HepG2 (cell line): ENCODE results near the gene ZNF454. TPM values are rescaled to one million over a fixed set of nuclear protein-coding genes. Genes with fewer than 3 reads are reported as not detected.

Source experiments
- ATAC-seq: fragments of 200-7000 bp; cut with Tn5 transposase; 3 replicates; pipeline ENCODE4 v1.9.1; 2020; ENCODE audit warnings: mild to moderate bottlenecking, moderate library complexity
- BruUV-seq: library from RNA; stranded (reverse); fragments of 400-500 nt; replicated peaks from 2 replicates; lab custom pipeline; 2021; lab: Mats Ljungman, UMichigan
- CTCF ChIA-PET: fragments of 300-600 bp; formaldehyde crosslinking; extraction: SDS; loops from one replicate; lab custom pipeline; 2021; ENCODE audit warnings: low total read pairs, inconsistent platforms, low intra/inter-chr PET ratio; lab: Yijun Ruan, JAX
- POLR2A ChIA-PET: fragments of 350-600 bp; sonication (Branson Sonifier 250); formaldehyde crosslinking; loops from one replicate; lab custom pipeline; 2020; ENCODE audit warnings: antibody characterized with exemption, inconsistent platforms; lab: Yijun Ruan, JAX
- DNase-seq: peaks from one replicate; pipeline ENCODE4 v3.0.0-alpha.2; 2015; ENCODE audit warnings: low spot score
- FAIRE-seq: peaks from 3 replicates; lab custom pipeline; 2011; peaks lifted over from hg19 to GRCh38; lab: Jason Lieb, UNC
- H2AFZ ChIP-seq: one replicate; pipeline ENCODE4 v1.6.1; 2011; ENCODE audit warnings: low read length, inconsistent platforms
- H3K27ac ChIP-seq: fragments of 300-600 bp; 3 replicates; pipeline ENCODE4 v1.8.0; 2011; ENCODE audit warnings: mixed run types, mild to moderate bottlenecking, mixed read lengths, low read length, inconsistent platforms; ENCODE audit not compliant: insufficient read depth; ENCODE audit errors: extremely low read length
- H3K27me3 ChIP-seq, 2 experiments: fragments of 200-600 bp in 1 of 2; 2 replicates in 1 of 2; 3 replicates in 1 of 2; pipeline versions ENCODE4 v1.6.0 to v1.8.0; 2011; ENCODE audit warnings: low read length in 2 of 2, mild to moderate bottlenecking in 2 of 2, moderate library complexity in 2 of 2, inconsistent platforms in 1 of 2; ENCODE audit not compliant: insufficient read depth in 2 of 2, control insufficient read depth in 1 of 2
- H3K36me3 ChIP-seq, 2 experiments: fragments of 200-600 bp in 1 of 2; replicated peaks in 1 of 2; 2 replicates in 1 of 2; 3 replicates in 1 of 2; pipeline versions ENCODE4 v1.5.1 to v1.8.0; 2011; ENCODE audit warnings: low read length in 2 of 2, inconsistent platforms in 1 of 2; ENCODE audit not compliant: insufficient read depth in 2 of 2, control insufficient read depth in 1 of 2
- H3K4me1 ChIP-seq: 2 replicates; pipeline ENCODE4 v1.5.1; 2012; ENCODE audit warnings: low read length, inconsistent platforms; ENCODE audit not compliant: insufficient read depth
- H3K4me2 ChIP-seq: 2 replicates; pipeline ENCODE4 v1.6.0; 2011; ENCODE audit warnings: low read depth, low read length, inconsistent platforms
- H3K4me3 ChIP-seq, 3 experiments: fragments of 200-600 bp in 1 of 3; sonication (generic), shearing (Covaris generic) in 1 of 3; replicated peaks in 1 of 3; 2 replicates each; pipeline ENCODE4 v1.5.1; 2011 to 2016; ENCODE audit warnings: low read length in 3 of 3, inconsistent platforms in 2 of 3, low read depth in 2 of 3, mild to moderate bottlenecking in 2 of 3, control low read depth in 1 of 3, mixed read lengths in 1 of 3; ENCODE audit not compliant: insufficient read depth in 1 of 3
- H3K79me2 ChIP-seq: one replicate; pipeline ENCODE4 v1.6.1; 2011; ENCODE audit warnings: low read length, inconsistent platforms; ENCODE audit not compliant: insufficient read depth
- H3K9ac ChIP-seq: 2 replicates; pipeline ENCODE4 v1.6.0; 2011; ENCODE audit warnings: mild to moderate bottlenecking, low read depth, low read length, inconsistent platforms; ENCODE audit not compliant: insufficient read depth
- H3K9me3 ChIP-seq: 2 replicates; pipeline ENCODE4 v1.5.1; 2012; ENCODE audit warnings: mild to moderate bottlenecking, low read length
- H4K20me1 ChIP-seq: 2 replicates; pipeline ENCODE4 v1.6.0; 2011; ENCODE audit warnings: inconsistent platforms, mild to moderate bottlenecking, low read length, moderate library complexity; ENCODE audit not compliant: insufficient read depth
- HMG20B ChIP-seq: conservative IDR thresholded peaks from 2 replicates; pipeline ENCODE4 v1.6.1; 2016; ENCODE audit warnings: missing genetic modification reagents, missing compliant biosample characterization
- HOMEZ ChIP-seq: IDR thresholded peaks from 2 replicates; pipeline ENCODE4 v1.6.1; 2016; ENCODE audit warnings: low read depth
- JUND ChIP-seq: sonication (generic); formaldehyde crosslinking; IDR thresholded peaks from 2 replicates; pipeline ENCODE4 v1.8.0; 2022; ENCODE audit warnings: mild to moderate bottlenecking, missing genetic modification reagents
- MAX ChIP-seq: IDR thresholded peaks from 2 replicates; pipeline ENCODE4 v1.6.1; 2012; ENCODE audit warnings: inconsistent platforms
- MEIS2 ChIP-seq: sonication (generic); formaldehyde crosslinking; IDR thresholded peaks from 2 replicates; pipeline ENCODE4 v1.9.0; 2021; ENCODE audit warnings: mild to moderate bottlenecking, missing genetic modification reagents
- NKX3-1 ChIP-seq: sonication (generic); formaldehyde crosslinking; IDR thresholded peaks from 2 replicates; pipeline ENCODE4 v1.5.0; 2020; ENCODE audit warnings: missing genetic modification reagents
- ZNF44 ChIP-seq: sonication (generic); formaldehyde crosslinking; IDR thresholded peaks from 2 replicates; pipeline ENCODE4 v1.5.1; 2020; ENCODE audit warnings: mild to moderate bottlenecking, missing genetic modification reagents
- ZNF788 ChIP-seq: sonication (generic); formaldehyde crosslinking; IDR thresholded peaks from 2 replicates; pipeline ENCODE4 v1.5.0; 2020; ENCODE audit warnings: mild to moderate bottlenecking, missing genetic modification reagents, borderline replicate concordance
- WGBS: methylation state at CpG from one replicate; pipeline ENCODE4 v1.1.6; 2017; ENCODE audit warnings: low lambda C conversion rate; 5-methylcytosine and 5-hydroxymethylcytosine counted together
- in situ Hi-C: cut with HindIII; loops from 2 replicates; pipeline ENCODE4 v1.10.0; 2017; ENCODE audit warnings: low pct_unique_long_range_greater_than_20kb; ENCODE audit not compliant: extremely low pct_ligation_motif_present
- intact Hi-C: fragments of 100-400 bp; cut with micrococcal nuclease; formaldehyde crosslinking; loops from one replicate; pipeline ENCODE4 v1.10.0; 2022; ENCODE audit not compliant: unreplicated experiment
- polyA plus RNA-seq, 8 experiments: library from polyadenylated mRNA; depleted of rRNA in 3 of 8; stranded (reverse) in 7 of 8; unstranded in 1 of 8; fragments of >200 nt; fragmentation: Illumina TruSeq in 4 of 8; extraction: Trizol in 4 of 8; gene quantifications; 2 replicates each; pipeline versions ENCODE4 v1.2.1 to v1.2.3, GENCODE V29; 2011 to 2016; ENCODE audit warnings: low read depth in 4 of 8, missing spikeins in 1 of 8, mixed read lengths in 1 of 8; ENCODE audit not compliant: insufficient read depth in 1 of 8
- total RNA-seq, 5 experiments: library from RNA; depleted of rRNA; stranded (reverse); fragments of >200 nt; fragmentation: Illumina TruSeq; extraction: Trizol; gene quantifications; 2 replicates each; pipeline ENCODE4 v1.2.3, GENCODE V29; 2016; ENCODE audit warnings: low read depth in 1 of 5

ZNF454 gene
- total and polyA plus RNA-seq, 2 of the 13 experiments (the other 11 are each of a cell fraction or from before 2014, with no cell fraction given), result 0.16 TPM; not detected in 1

- Histone ChIP-seq H4K20me1 (no peaks in the 10 kb centered on the region), H2AFZ (no peak overlapping the region), H3K9ac (no peak overlapping the region), H3K4me2 (no peak overlapping the region), H3K27ac (no peak overlapping the region), H3K36me3 (no peaks in the 10 kb centered on the region), H3K4me1 (no peaks in the 10 kb centered on the region), H3K4me3 (no peak overlapping the region), H3K27me3 (no peaks in the 10 kb centered on the region), H3K79me2 (no peaks in the 10 kb centered on the region), H3K9me3 (peaks cover 50% of the 10 kb centered on the region)
- no TSS peak for BruUV-seq
- in situ Hi-C loops, result no loop called here
- no peak for DNase-seq
- no peak for FAIRE-seq
- no peak for TF ChIP-seq HOMEZ (CRISPR knock-in tag)
- ChIA-PET CTCF (no interaction called here), POLR2A (no interaction called here)
- no peak for ATAC-seq
- 44% methylated on average over 11 of the region's 27 CpGs for WGBS
- intact Hi-C loops, result no loop called here
Observed at GRCh38 chr5:178988436-178989220, 47.6 kb downstream of the ZNF454 start.

GRCh38 chr5:178989311-178989710 is 48.3 kb downstream of the ZNF454 start:
- H3K4me2 ChIP-seq, result no peak overlapping the region
- H4K20me1 ChIP-seq, result no peaks in the 10 kb centered on the region
- no peak overlapping the region for H3K27ac ChIP-seq
- DNase-seq (no peak), FAIRE-seq (no peak), ATAC-seq (no peak)
- intact Hi-C loops, result no loop called here
- no peak overlapping the region for H3K4me3 ChIP-seq
- ChIA-PET CTCF (no interaction called here), POLR2A (no interaction called here)
- H3K27me3 ChIP-seq, result no peaks in the 10 kb centered on the region
- WGBS, result 76% methylated on average over 4 of the region's 7 CpGs
- no peaks in the 10 kb centered on the region for H3K79me2 ChIP-seq
- H3K9me3 ChIP-seq, result peaks cover 49% of the 10 kb centered on the region
- no peak overlapping the region for H2AFZ ChIP-seq
- no peak for TF ChIP-seq MAX
- TF ChIP-seq NKX3-1 (CRISPR knock-in tag), result no peak
- no peak for TF ChIP-seq MEIS2
- no peak for TF ChIP-seq HMG20B
- TF ChIP-seq ZNF44 (CRISPR knock-in tag), result no peak
- no peak for TF ChIP-seq ZNF788 (CRISPR knock-in tag)
- TF ChIP-seq JUND (CRISPR knock-in tag), result no peak
- in situ Hi-C loops, result no loop called here
- H3K4me1 ChIP-seq, result no peaks in the 10 kb centered on the region
- no TSS peak for BruUV-seq
- H3K36me3 ChIP-seq, result no peaks in the 10 kb centered on the region
- H3K9ac ChIP-seq, result no peak overlapping the region
